ENCODE measurements around the gene RPL21.
A peak's percentile ranks its signal among the peaks of the same experiment; 100 is the strongest.
"Not testable (repeated sequence)": the region's sequence is repeated elsewhere in the genome, so short reads cannot be mapped to it uniquely, and the experiment has no call there.

Gene RPL21

GRCh38 chr13:27289011-27289665 lies 37.8 kb downstream of the RPL21 start:
- DNase-seq (ENCODE audit: low spot score): peak; percentile 50

GRCh38 chr13:27290715-27291114 lies 39.4 kb downstream of the RPL21 start:
- DNase-seq (ENCODE audit: low spot score): no peak

DNA sequence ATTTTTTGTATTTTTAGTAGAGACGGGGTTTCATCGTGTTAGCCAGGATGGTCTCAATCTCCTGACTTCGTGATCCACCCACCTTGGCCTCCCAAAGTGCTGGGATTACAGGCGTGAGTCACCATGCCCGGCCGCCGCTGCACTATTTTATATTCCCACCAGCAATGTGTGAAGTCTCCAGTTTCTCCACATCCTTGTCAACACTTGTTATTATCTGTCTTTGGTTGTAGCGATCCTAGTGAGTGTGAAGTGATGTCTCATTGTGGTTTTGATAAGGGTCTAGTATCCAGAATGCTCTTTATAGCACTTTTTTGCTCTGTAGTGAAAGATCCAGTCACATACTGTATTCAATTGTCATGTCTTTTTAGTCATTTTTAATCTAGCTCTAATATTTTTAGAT lies 40.6 kb downstream of the RPL21 start:
- not testable (repeated sequence) for DNase-seq (ENCODE audit: low spot score)

DNA sequence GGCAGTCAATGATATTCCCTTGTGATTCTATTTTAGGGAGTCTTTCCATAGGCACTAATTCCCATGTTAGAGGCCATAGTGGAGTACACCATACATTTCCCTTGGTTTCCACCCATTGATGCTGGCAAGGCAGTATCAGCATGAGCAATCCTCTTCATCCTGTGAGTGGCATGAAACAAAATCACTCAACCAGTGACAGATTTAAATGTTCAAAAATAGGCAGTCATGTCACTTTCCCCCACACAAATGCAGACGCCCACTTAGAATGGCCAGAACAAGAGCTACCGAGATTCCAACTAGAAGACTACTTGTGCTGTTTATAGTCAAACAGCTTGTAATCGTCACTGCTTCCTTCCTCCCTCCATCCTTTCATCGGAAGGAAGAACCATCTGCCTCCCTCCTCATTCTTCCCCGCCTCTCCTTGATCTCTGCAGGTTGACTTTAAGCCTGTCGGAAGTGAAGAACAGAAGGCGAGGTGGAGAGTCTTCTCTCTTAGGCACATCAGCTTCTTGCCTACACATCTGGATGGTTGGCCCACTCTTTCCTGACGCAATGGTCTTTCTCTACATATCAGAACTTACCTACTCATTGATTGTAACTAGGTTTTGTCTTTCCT lies 41.8 kb downstream of the RPL21 start:
- DNase-seq (ENCODE audit: low spot score): peak; percentile 34

DNA sequence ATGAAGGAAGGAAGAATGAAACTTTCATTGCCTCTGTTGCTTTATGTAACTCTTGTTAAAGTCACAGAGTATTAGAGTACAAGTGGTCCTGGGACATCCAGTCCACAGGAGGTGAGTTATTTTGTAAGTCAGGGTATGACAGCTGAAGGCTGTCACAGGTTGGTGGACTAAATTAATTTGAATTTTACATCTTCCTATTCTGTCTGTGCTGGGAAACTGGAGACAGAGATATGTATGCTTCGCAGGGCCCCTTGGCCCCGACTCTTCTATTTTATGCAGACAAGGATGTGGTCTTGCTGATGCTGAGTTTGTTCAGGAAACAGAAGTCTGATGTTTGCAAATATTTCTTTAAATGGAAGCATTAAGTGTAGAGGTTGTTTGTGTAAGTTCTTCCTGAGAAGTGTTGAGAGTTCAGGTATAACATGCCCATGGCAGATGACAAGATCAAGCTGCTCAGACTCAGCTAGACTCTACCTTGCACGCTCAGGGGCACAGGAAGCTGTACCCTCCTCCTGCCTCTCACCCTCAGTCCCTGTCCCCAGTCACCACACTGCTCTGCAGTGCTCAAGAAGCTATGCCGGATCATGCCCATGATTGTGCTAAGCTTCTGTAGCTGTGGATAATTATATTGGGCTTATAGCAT lies 42.6 kb downstream of the RPL21 start:
- no peak for DNase-seq (ENCODE audit: low spot score)

- no peak for DNase-seq (ENCODE audit: low spot score)
These were observed 43.7 kb downstream of the RPL21 start for GRCh38 chr13:27295096-27295495.

GRCh38 chr13:27295660-27296059 lies 44.3 kb downstream of the RPL21 start:
- no peak for DNase-seq (ENCODE audit: low spot score)

DNA sequence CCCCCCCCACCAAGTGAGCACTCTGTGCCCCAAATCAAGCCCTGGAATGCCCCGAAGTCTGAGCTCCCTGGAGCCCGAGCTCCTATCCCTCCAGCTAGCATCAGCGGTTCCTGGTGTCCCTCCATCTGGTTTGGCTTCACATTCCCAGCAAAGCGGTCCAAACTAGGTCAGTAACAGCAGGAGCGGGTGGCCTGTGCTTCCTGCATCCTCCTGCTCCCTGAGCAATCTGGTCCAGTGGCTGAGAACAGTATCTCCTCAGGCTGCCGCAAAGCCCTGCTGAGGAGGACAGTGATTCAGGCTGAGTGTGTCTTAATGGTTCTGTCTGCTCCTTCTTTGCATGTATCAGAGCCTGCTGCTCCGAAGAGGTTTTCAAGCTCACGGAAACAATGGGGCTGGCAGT lies 45.1 kb downstream of the RPL21 start:
- no peak for DNase-seq (ENCODE audit: low spot score)

DNA sequence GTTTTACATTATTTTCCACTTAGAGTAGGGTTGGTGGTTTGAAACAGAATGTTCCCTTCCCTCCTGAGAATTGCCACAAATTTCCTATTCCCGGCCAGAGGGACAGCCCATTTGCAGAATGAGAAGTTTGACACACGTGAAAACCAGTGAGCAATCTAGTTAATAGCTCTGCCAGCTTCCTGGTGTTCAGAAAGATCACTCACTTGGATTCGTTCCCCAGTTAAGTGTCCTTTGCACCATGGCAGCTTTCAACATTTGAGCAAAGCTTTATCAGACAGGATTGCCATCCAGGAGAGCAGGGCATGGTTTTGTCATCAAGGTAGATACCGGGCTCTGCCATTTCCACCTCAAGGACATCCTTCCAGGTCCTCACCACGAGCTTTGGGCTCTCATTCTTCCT lies 47.5 kb downstream of the RPL21 start:
- no peak for DNase-seq (ENCODE audit: low spot score)

GRCh38 chr13:27300406-27300805 lies 49.0 kb downstream of the RPL21 start:
- DNase-seq (ENCODE audit: low spot score): not testable (repeated sequence)

- no peak for DNase-seq (ENCODE audit: low spot score)
These were observed 49.7 kb downstream of the RPL21 start for GRCh38 chr13:27300941-27301586.

DNA sequence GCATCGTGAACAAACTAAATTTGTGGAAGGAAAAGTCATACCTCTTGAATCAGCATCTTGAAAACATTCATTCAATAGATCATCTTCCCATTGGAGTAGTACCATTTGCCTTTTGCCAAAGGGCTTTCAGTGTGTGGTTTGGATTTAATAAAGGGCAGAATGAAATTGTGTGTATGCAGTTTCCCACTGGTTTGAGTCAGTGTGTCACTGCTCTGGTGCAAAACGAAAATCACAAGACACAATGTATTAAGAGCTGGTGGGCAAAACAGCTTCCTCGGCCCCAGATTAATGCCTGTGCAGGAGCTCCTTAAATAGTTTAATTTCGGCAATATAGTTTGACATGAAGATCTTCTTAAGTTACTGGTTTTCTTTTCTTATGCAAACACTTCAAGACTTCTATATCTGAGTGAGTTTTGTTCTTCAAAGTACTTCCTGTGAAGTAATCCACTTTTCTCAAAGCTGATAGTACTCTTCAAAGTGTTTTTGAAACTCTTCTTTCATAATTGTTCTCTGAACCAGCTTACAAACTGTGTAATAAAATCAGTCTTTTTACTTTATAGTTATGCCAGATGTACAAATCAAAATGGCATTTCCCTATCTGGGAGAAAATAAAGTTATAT lies 51.4 kb downstream of the RPL21 start:
- no peak for DNase-seq (ENCODE audit: low spot score)

DNA sequence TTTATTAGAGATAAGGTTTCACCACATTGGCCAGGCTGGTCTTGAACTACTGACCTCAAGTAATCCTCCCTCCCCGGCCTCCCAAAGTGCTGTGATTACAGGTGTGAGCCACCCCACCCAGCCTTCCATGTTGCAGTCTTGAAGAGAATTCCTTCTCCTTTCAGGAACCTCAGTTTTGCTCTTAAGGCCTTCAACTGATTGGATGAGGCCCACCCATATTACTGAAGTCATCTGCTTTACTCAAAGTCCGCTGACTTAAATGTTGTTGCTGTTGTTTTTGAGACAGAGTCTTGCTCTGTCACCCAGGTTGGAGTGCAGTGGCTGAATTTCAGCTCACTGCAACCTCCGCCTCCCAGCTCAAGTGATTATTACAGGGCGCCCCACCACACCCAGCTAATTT lies 52.7 kb downstream of the RPL21 start:
- DNase-seq (ENCODE audit: low spot score): no peak

DNA sequence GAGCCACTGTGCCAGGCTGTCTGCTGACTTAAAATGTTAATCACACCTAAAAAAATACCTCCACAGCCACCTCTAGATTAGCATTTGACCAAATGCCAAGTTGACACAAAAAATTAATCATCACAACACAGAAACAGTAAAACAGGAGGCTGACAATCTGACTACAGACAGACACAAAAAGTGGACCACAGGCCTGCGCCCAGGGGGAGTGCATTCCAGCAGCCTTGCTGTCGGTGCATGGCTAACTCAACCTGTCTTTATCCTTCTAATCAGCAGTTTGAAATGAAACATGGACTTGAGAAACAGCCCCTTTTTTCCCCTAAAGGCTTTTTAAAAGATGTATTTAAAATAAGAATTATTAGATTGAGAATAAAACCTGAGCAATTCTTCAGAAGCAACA lies 53.3 kb downstream of the RPL21 start:
- no peak for DNase-seq (ENCODE audit: low spot score)
